ENCODE measurements around the gene GPR176.

Gene GPR176

DNA sequence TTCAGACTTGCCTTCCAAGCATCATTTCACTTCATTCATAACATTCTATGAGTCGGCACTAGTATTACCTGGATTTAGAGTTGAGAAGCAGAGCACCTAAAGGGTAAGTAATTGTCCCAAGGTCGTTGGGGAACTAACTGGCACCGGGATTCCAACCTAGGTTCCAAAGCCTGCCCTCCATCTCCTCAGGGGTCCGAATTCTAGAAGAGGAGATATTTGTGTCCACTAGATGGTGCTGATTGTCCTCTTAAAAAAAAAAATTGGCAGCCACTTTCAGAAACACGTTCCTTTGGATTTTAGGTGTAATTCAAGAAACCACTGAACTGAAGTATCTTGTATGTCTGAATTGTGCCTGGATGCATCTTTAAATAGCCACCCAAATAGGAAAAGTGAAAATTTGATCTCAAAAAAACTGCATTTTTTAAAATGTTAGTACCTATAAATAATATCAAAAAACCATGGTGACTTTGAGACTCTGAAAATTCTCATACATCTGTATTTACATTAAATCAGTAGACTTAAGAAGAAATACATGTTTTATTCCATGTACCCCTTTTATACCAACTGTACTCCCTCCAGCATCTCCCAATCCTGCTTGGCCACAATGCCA lies 133.5 kb downstream of the GPR176 start:
- in situ Hi-C loops (cut with HindIII; ENCODE audit: low sequenced_read_pairs): no loop called here

DNA sequence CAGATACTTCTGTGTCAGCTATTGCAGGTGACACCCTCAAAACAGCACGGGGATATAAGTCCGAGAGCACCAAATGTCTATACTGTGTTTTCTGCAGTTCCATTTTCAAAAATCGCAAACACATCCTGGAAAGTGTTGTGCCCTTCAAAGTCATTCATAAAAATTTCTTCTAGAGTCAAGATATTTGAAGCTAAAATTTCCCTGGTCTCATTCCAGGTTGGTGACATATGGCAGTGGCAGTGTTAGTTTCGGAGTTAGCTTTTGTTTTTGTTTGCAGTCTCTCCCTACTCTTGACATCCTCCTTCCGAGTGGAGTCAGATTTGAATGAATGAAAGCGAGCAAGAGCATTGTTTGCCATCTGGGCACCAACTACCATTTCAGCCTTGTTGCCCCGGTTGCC lies 134.2 kb downstream of the GPR176 start:
- in situ Hi-C loops (cut with HindIII; ENCODE audit: low sequenced_read_pairs): no loop called here

DNA sequence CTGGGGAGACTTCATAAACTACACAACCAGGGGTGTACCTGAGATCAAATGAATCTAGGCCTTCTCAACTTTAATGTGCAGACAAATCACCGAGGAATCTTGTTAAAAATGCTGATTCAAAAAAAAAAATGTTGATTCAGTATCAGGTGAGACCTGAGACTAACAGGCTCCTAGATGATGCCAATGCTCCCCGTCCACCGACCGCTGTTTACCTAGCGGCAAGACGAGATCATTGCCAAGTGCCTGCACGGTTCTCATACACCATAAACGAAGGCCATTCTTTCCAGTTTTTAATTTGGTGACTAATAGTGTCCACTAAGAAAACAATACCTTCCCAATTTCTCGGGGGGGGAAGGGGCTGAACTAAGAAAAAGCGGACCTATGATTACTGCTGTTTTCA lies 134.9 kb downstream of the GPR176 start:
- in situ Hi-C loops (cut with HindIII; ENCODE audit: low sequenced_read_pairs): no loop called here

DNA sequence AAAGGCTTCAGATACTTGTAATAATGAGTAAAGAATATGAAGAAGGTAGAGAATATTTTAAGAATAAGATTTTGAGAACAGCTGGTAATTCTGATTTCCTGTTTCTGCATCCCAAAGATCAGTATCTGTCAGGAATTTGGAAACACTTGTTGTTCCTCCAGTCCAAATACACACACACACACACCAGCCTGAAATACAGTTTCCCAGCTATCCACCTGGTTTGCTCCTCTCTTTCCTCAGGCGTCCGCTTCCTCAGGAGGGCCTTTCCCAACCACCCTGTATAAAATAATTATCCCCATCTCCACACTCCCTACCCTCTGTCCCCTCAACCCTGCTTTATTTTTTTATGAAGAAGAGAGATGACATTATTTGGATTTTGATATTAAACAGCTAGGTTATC lies 135.4 kb downstream of the GPR176 start:
- in situ Hi-C loops (cut with HindIII; ENCODE audit: low sequenced_read_pairs): no loop called here

DNA sequence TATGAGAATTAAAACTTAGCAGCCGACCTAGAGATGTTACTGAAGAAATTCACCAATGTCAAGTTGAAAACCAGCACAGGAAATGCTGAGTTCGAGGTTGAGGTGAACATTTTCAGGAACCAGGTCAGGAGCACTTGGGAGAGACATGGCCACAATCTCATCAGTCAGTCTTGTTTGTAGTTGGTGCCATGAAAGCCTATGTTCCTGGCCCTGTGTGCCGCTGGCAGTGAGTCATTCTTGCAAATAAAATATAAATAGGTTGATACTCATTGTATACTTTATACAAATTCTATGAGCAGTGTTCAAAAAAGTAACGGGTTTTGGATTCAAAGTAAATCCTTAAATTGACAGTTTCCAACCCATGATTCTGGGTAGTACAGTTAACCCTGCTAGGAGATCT lies 135.9 kb downstream of the GPR176 start:
- in situ Hi-C loops (cut with HindIII; ENCODE audit: low sequenced_read_pairs): no loop called here

DNA sequence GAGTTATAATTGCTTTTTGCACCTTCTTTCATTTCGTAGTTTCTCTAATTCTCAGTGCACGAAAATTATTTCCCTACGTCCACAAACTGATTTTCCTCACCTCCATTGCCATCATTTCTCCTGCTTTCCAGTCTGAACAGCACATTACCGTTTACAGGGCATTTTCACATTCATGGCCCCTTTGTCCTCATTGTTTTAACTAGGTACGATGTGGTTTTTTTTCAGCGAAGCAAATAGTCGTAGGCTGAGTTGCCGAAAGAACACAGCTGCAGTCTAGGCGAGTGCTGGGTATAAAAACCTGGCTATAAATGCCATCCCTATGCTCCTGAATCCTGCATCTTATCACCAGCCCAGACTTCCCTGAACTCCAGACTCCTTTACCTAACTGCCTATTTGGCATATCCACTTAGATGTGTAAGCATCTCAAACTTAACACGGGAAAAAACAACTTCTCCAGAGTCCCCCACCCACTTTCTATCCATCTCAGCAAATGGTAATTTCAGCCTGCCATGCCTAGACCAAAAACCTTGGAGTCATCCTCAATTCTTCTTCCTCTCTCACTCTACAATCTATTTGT lies 136.7 kb downstream of the GPR176 start:
- in situ Hi-C loops (cut with HindIII; ENCODE audit: low sequenced_read_pairs): no loop called here

DNA sequence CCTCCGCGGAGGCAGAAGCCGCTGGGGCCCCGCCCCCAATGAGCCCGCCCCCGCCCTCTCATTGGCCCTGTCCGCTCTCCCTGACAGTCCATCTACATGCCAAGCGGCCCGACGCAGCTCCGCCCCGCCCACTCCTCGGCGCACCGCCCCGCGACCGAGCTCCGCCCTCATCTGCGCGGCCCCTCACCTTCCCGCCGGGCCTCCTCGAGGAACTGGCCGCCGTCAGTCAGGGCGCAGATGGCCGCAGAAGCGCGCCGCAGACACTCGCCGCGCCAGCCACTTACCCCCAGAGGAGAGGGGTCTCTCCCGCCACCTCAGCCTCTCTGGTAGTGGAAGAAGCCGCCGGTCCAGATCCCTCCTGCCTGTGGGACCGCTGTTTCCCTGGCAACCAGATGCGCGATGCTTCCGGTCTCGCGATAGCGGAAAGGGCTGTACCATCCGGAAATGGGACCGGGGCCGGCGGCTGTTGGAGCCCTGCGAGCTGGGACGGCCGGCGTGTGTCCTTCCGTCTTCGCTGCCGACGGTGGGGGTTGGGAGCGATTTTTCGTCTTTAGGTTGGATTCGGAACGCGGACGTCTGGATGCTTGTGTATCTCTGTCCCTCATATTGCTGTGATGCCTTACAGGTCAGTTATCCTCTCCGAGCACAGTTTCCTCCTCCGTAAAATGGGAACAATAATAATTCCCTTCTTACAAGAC lies 137.5 kb downstream of the GPR176 start, which contains the start of gene FSIP1:
FSIP1 (minus strand) TSS at position 401 of the 698 bp plus-strand sequence. CDS start 6,317 bp downstream, outside the sequence.
- in situ Hi-C loops (cut with HindIII; ENCODE audit: low sequenced_read_pairs): no loop called here

DNA sequence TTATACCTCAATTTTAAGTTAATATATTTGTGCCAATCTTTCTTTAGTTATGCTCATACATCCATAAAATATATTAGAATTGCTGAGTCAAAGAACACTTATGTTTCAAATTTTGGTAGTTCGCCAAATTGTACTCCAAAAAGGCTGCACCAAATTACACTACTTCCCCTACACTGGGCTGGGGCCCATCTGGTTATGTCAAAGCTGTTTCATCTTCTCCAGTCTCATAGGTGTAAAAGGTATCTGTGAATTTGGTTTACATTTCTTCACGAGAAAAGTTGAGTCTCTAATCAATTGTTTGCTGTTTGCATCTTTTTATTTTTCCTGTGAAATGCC lies 138.1 kb downstream of the GPR176 start:
- in situ Hi-C loops (cut with HindIII; ENCODE audit: low sequenced_read_pairs): no loop called here

DNA sequence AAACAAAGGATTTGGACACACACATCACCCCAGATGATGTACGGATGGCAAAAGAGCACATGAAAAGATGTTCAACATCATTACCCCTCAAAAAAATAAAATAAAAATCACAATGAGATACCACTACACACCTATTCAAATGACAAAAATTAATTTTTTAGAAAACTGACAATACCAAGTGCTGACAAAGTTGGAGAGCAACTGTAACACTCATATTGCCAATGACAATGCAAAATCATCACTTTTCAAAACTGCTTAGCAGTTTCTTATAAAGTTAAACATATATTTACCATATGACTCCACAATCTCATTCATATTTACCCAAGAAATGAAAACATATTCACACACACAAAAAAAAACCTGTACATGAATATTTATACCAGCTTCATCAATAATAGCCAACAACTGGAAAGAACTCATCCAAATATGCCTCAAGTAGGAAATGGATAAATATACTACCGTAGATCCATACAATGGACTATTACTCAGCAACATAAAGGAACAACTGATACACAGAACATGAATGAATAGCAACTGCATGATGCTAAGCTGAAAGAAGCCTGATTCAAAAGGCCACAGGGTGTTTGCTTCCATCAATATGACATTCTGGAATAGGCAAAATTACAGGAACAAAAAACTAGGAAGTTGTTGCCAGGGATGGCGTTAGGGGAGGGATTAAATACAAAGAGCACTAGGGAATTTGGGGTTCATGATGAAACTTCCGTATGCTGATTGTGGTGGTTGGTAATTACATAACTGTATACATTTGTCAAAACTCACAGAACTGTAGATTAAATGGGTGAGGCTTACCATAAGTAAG lies 138.7 kb downstream of the GPR176 start:
- in situ Hi-C loops (cut with HindIII; ENCODE audit: low sequenced_read_pairs): no loop called here

DNA sequence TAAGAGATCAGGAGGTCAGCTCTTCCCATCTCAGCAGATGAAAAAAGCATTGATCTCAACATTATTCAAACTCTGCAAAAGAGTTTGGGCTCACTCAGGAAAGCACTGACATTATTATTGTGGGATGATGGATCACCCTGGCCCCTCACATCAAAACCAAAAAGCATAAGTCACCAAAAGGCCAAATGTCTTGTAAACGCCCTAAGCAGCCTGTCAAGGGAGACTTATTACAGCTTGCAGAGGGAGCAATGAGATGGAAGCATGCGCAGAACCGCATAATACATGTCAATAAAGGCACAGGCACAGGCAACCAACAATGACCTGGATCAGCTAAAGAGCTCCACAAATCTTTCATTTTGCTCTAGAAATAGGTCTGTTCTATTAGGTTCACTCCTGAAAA lies 142.0 kb downstream of the GPR176 start:
- in situ Hi-C loops (cut with HindIII; ENCODE audit: low sequenced_read_pairs): no loop called here

DNA sequence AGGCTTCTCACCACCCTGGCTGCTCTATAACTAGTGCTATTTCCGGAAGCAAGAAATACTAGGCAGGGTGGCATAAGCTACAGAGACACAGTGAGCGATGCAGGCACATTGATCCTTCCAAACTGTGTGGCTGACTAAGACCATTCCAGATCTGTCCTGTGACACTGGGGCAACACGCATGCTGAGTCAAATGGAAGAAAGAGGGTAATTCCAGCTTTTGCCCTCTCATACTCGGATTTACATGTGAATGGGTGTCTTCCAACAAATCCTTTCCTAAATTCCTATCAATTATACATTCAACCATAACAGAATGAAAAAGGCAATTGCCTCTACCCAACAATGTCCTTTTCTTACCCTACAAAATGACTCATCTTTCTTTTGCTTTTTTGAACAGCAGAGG lies 142.6 kb downstream of the GPR176 start:
- in situ Hi-C loops (cut with HindIII; ENCODE audit: low sequenced_read_pairs): no loop called here

DNA sequence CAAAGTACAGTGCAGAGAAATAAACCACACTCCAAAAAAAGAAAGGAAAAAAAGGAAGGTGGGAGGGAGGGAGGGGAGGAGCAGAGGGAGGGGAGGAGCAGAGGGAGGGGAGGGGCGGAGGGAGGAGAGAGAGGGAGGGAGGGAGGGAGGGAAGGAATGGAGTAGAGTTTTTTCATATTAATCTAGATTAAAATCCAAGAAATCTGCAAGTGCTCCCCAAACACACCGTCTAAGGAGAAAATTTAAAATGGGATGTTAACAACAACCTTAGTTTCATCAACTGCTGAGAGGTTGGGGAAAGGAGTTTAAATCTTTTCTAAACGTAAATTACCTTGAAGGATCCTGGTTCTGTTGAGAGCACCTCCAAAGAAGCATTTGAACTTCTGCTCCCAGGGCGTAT lies 144.0 kb downstream of the GPR176 start:
- in situ Hi-C loops (cut with HindIII; ENCODE audit: low sequenced_read_pairs): no loop called here

DNA sequence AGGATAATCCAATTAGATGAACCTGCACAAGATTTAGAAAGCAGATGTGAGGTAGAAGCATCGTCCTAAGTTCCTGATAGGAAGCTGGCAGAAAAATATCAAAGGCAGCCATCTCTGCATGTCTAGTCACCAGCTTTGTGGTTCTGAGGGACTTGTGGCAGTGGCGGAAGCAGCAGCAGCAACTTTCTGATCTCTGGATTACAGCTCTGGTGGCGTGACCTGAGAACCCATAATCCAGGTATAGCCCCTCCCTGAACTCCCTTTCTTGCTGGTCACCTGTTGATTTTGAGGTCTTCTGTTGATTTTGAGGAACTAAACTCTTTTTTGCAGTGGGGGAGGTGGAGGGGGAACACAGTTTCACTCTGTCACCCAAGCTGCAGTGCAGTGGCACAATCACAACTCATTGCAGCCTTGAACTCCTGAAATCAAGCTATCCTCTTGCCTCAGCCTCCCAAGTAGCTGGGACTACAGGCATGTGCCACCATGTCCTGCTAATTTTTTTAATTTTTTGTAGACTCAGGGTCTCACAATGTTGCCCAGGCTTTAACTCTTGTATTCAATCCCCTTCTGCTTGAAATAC lies 145.3 kb downstream of the GPR176 start:
- in situ Hi-C loops (cut with HindIII; ENCODE audit: low sequenced_read_pairs): no loop called here

DNA sequence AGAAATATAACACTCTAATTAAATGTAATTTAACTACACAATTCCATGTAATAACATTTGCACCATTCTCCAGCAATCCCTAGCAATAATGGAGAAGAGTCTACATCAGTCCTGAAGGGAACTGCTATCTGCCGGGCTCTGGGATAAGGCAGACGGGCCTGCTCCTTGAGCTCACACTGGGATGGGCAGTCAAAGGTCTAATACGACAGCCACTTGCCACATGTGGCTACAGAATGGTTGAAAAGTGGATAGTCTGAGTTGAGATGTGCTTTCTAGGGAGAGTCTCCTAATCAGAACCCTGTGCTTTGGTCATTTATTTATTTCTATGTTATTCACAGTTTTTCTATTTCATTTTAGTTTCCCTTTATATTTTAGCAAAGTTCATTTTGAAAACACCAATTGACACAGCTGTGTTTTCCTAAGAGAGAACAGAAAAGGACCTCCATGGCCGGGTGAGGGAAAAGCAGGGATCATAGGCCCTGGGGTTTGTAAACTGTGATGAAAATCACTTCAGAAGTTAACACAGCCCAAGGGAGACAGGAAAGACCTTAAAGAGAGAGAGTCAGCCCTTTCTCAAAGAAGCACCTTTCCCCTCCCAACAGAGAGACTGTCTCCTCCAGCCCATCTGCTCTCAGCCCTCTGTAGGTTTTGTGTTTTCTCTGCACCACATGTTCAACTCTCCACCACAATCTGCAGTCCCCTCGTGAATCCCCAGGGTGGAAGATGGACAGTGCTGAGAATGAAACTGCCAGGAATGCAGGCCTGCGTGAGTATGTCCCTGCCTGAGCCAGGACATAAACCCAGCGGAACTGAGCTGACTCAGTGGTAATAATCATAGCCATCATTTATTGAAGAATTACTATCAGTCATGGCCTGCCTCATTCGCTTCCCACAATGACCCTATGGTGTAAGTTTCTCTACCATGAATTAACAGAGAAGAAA lies 149.0 kb downstream of the GPR176 start:
- in situ Hi-C loops (cut with HindIII; ENCODE audit: low sequenced_read_pairs): no loop called here

DNA sequence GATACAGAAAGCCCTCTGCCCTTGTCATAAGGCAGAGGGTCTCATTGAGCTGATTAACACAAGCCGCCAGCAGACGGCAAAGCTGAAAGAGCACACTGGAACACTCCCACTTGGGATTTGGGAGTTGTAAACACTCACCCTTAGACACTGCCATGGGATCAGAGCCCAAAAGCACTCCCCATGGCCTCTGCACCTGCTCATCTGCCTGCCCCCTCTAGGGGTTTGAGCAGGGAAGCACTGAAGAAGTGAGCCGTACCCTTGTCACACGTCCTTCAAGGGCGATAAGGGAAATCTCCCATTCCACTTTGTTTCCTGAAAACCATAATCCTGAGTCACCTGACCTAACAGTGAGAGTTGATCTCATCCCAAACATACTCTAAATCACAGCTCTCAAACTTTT lies 152.1 kb downstream of the GPR176 start:
- in situ Hi-C loops (cut with HindIII; ENCODE audit: low sequenced_read_pairs): no loop called here

DNA sequence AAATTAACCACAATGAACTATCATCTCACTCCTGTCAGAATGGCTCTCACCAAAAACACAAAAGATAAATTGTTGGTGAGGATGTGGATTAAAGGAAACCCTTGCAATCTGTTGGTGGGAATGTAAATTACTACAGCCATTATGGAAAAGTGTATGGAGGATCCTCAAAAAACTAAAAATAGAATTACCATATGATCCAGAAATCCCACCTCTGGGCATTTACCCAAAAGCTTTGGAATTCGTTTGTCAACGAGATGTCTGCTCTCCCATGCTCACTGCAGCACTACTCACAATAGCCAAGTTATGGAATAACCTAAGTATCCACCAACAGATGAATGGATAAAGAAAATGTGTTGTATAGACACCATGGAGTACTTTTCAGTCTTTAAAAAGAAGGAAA lies 159.1 kb downstream of the GPR176 start:
- in situ Hi-C loops (cut with HindIII; ENCODE audit: low sequenced_read_pairs): no loop called here

DNA sequence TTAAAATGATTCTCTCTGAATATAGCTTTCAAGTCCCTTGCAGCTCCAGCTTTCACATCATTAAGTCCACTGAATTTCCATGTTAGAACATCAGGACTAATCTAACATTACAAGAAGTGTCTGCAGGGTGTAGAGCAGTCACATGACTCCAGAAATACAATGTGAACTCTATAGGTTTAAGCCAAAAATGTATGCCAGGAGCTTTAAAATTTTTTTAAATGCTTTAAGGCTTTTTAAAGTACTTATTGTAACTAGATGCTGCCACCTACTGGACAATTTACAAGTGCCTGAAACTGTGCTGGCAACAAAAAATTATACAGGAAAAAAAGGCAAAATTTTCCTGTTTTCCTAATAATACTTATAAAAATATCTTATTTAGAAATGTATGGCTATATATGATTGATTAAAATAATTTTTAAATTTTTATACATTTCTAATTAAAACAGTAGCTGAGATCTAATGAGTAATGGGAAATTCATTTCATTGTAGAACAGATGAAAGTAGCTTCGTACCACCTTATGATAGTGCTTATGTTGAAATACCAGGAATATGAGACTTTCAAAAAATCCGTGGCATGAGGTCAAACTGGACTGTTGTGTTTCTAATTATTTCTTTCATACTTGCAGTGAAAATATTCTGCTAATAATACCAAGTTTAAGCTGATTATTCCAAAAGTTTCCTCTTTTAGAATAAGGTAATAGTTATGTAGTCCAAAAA lies 163.1 kb downstream of the GPR176 start:
- in situ Hi-C loops (cut with HindIII; ENCODE audit: low sequenced_read_pairs): no loop called here

DNA sequence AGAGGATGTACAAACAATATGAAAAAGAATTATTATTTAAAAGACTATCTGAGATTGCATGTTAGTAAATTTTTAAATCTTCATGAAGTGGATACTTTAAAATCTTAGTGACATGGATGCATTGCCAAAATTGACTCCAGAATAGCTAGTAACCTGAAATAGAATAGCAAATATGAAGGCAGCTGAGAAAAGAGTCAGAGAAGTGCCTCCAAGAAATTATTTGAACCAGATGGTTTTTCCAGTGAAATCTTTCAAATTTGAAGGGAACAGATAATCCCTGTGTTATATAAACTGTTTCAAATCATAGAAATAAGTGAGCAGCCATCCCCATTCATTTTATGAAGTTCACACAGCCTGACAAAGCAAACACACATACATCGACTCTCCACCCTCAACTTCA lies 167.1 kb downstream of the GPR176 start:
- in situ Hi-C loops (cut with HindIII; ENCODE audit: low sequenced_read_pairs): no loop called here

DNA sequence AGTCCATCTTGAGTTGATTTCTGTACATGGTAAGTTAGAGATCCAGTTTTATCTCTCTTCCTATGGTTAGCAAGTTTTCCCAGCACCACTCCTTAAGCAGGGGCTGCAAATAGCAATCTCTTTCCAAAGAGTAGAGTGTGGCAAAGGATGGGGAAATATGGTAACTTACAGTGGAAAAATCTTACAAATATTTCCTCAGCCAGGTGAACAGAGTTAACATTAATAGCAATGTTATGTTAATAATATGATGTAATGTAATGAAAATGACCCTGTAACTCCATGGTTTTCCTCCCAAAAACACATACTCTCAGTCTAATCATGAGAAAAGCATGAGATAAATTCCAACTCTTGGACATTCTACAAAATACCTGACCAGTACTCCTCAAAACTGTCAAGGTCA lies 167.8 kb downstream of the GPR176 start:
- in situ Hi-C loops (cut with HindIII; ENCODE audit: low sequenced_read_pairs): no loop called here
